Panc1 (cell line): Measurements from ENCODE around the gene SEZ6L. TPM values are rescaled to one million over a fixed set of nuclear protein-coding genes. Genes with fewer than 3 reads are reported as not detected.
A peak's percentile ranks its signal among the peaks of the same experiment; 100 is the strongest.

Experiments used
- ATAC-seq: fragments of 200-7000 bp; cut with Tn5 transposase; 2 replicates; pipeline ENCODE4 v1.9.1; 2020; ENCODE audit warnings: mild to moderate bottlenecking, moderate library complexity
- BruUV-seq: library from RNA; stranded (reverse); fragments of 400-500 nt; replicated peaks from 2 replicates; lab custom pipeline; 2021; lab: Mats Ljungman, UMichigan
- CTCF ChIA-PET: fragments of 300-600 bp; sonication (Branson Sonifier 250); formaldehyde crosslinking; loops from one replicate; lab custom pipeline; 2022; ENCODE audit warnings: antibody characterized with exemption; lab: Charles Lee
- POLR2A ChIA-PET: fragments of 300-600 bp; sonication (Branson Sonifier 250); formaldehyde crosslinking; loops from one replicate; lab custom pipeline; 2022; ENCODE audit warnings: antibody characterized with exemption; lab: Charles Lee
- DNase-seq: peaks from one replicate; pipeline ENCODE4 v3.0.0-alpha.2; 2010; ENCODE audit warnings: low read depth, low spot score
- H3K27ac ChIP-seq: 2 replicates; pipeline ENCODE4 v1.5.1; 2011; ENCODE audit warnings: mild to moderate bottlenecking, low read length, inconsistent platforms
- H3K27me3 ChIP-seq: fragments of 200-500 bp; sonication (Bioruptor generic); 2 replicates; pipeline ENCODE4 v1.6.0; 2014; ENCODE audit warnings: low read length, inconsistent platforms; ENCODE audit not compliant: control insufficient read depth, insufficient read depth
- H3K36me3 ChIP-seq: fragments of 200-500 bp; sonication (Bioruptor generic); 2 replicates; pipeline ENCODE4 v1.5.1; 2014; ENCODE audit warnings: inconsistent platforms, mild to moderate bottlenecking, low read length, moderate library complexity; ENCODE audit not compliant: control insufficient read depth, insufficient read depth
- H3K4me1 ChIP-seq: 2 replicates; pipeline ENCODE4 v1.5.1; 2011; ENCODE audit warnings: inconsistent platforms, mild to moderate bottlenecking, low read length, moderate library complexity; ENCODE audit not compliant: control insufficient read depth, insufficient read depth
- H3K4me3 ChIP-seq, 2 experiments: 2 replicates each; pipeline ENCODE4 v1.5.1; 2011 to 2012; ENCODE audit warnings: low read depth in 2 of 2, low read length in 2 of 2, mild to moderate bottlenecking in 2 of 2, inconsistent platforms in 1 of 2, moderate library complexity in 1 of 2
- H3K9me3 ChIP-seq: fragments of 200-500 bp; sonication (Bioruptor generic); 2 replicates; pipeline ENCODE4 v1.5.1; 2014; ENCODE audit warnings: low read depth, mild to moderate bottlenecking, inconsistent platforms, low read length, moderate library complexity; ENCODE audit not compliant: control insufficient read depth, insufficient read depth
- CTCF ChIP-seq: fragments of 450-650 bp; IDR thresholded peaks from 2 replicates; pipeline ENCODE4 v1.5.1; 2017; ENCODE audit warnings: mild to moderate bottlenecking
- POLR2AphosphoS5 ChIP-seq: IDR thresholded peaks from 2 replicates; pipeline ENCODE4 v1.6.1; 2012; ENCODE audit warnings: mild to moderate bottlenecking, low read depth, low read length, moderate library complexity
- REST ChIP-seq, 2 experiments: IDR thresholded peaks; 2 replicates each; pipeline ENCODE4 v1.6.1; 2011 to 2012; ENCODE audit warnings: low read depth in 2 of 2, control low read depth in 1 of 2, low read length in 1 of 2, mild to moderate bottlenecking in 1 of 2, moderate library complexity in 1 of 2; ENCODE audit not compliant: insufficient read depth in 1 of 2
- SIN3A ChIP-seq: IDR thresholded peaks from 2 replicates; pipeline ENCODE4 v1.6.1; 2012; ENCODE audit warnings: low read depth, mild to moderate bottlenecking, low read length, moderate library complexity, borderline replicate concordance; ENCODE audit not compliant: insufficient read depth
- TCF7L2 ChIP-seq: IDR thresholded peaks from 2 replicates; pipeline ENCODE4 v1.6.1; 2011; ENCODE audit warnings: mild to moderate bottlenecking, low read depth, low read length, inconsistent platforms
- in situ Hi-C: cut with HindIII; loops from 2 replicates; pipeline ENCODE4 v1.10.0; 2016; ENCODE audit warnings: low sequenced_read_pairs, low pct_unique_long_range_greater_than_20kb
- intact Hi-C: fragments of 100-400 bp; cut with micrococcal nuclease; formaldehyde crosslinking; loops from one replicate; pipeline ENCODE4 v1.10.0; 2022; ENCODE audit not compliant: unreplicated experiment
- total RNA-seq: library from RNA; stranded (reverse); gene quantifications from one replicate; pipeline ENCODE4 v1.2.1, GENCODE V29; 2021; ENCODE audit not compliant: unreplicated experiment

Gene SEZ6L
- total RNA-seq, 1 experiment from 2014 or later, result not detected

GRCh38 chr22:26359156-26359555, 189.9 kb downstream of the SEZ6L start:
- intact Hi-C loops, result no loop called here
- POLR2A ChIA-PET, result no interaction called here
- Histone ChIP-seq H3K4me1 (peaks cover 4% of the 10 kb centered on the region), H3K4me3 (no peak overlapping the region), H3K27ac (no peak overlapping the region), H3K27me3 (no peaks in the 10 kb centered on the region; the same call in 1 of the 2 replicates), H3K9me3 (no peaks in the 10 kb centered on the region), H3K36me3 (no peaks in the 10 kb centered on the region; the same call in 1 of the 2 replicates)
- CTCF ChIA-PET, result interaction anchor here (0.7 kb wide), 1 partner anchor 64 kb away, joined by 3 read pairs; no protein-coding TSS in a partner anchor
- DNase-seq (no peak), ATAC-seq (no peak)
- TF ChIP-seq REST (IDR thresholded peaks at IDR 0.05; ENCODE audit: insufficient read depth in 1 of 2, low read depth in 2 of 2, low read length in 1 of 2) (no peak), POLR2AphosphoS5 (no peak), TCF7L2 (no peak), CTCF (no peak), SIN3A (no peak)
- BruUV-seq, result no TSS peak
- in situ Hi-C loops, result no loop called here

GRCh38 chr22:26360169-26360885, 191.1 kb downstream of the SEZ6L start:
- intact Hi-C loops, result loop anchor here (10.0 kb wide), 1 partner anchor 104 kb away; no protein-coding TSS in a partner anchor
- Histone ChIP-seq H3K36me3 (no peaks in the 10 kb centered on the region; the same call in 1 of the 2 replicates), H3K4me1 (peaks cover 4% of the 10 kb centered on the region), H3K4me3 (peak overlapping the region; percentile 11 to 17; a peak in 2 of 4 replicates), H3K27ac (no peak overlapping the region), H3K27me3 (no peaks in the 10 kb centered on the region; the same call in 1 of the 2 replicates), H3K9me3 (no peaks in the 10 kb centered on the region)
- DNase-seq, result no peak
- BruUV-seq, result no TSS peak
- TF ChIP-seq TCF7L2 (no peak), CTCF (peak; percentile 89)
- in situ Hi-C loops, result no loop called here
- peak; percentile 82 for ATAC-seq
- ChIA-PET CTCF (interaction anchor here (0.8 kb wide), 1 partner anchor 35 kb away, joined by 4 read pairs; no protein-coding TSS in a partner anchor), POLR2A (interaction anchor here (0.6 kb wide), 1 partner anchor 1073 kb away, joined by 3 read pairs; no protein-coding TSS in a partner anchor)
